Rectal smooth muscle tissue (tissue), 1 donor: ENCODE data around the gene SCN11A.

ENCODE experiments used
- H3K27ac ChIP-seq: one replicate; pipeline ENCODE4 v1.7.0; 2013; ENCODE audit warnings: low read depth, low read length, inconsistent platforms
- H3K27me3 ChIP-seq: one replicate; pipeline ENCODE4 v1.7.0; 2013; ENCODE audit warnings: low read length; ENCODE audit not compliant: control insufficient read depth, insufficient read depth
- H3K36me3 ChIP-seq: one replicate; pipeline ENCODE4 v1.7.0; 2013; ENCODE audit warnings: low read length; ENCODE audit not compliant: control insufficient read depth, insufficient read depth
- H3K4me1 ChIP-seq: one replicate; pipeline ENCODE4 v1.7.0; 2013; ENCODE audit warnings: low read length; ENCODE audit not compliant: control insufficient read depth, insufficient read depth
- H3K4me3 ChIP-seq: one replicate; pipeline ENCODE4 v1.7.0; 2013; ENCODE audit warnings: low read length
- H3K9ac ChIP-seq: one replicate; pipeline ENCODE4 v1.7.0; 2013; ENCODE audit warnings: low read length

SCN11A gene

DNA sequence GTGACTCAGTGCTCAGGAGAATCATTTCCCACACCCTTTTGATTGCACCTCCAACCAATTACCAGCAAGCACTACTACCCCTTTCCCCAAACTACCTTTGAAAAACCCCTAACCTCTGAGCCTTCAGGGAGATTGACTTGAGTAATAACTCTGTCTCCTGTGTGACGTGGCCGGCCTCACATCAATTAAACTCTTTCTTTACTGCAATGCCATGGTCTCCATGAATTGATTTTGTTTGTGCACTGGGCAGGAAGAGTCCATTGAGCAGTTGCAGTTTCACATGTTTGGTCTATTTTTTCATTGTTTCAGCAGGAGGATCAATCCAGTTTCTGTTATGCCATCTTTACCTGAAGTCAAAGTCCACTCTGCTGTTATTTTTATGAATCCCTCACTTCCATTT lies 32.4 kb downstream of the SCN11A start:
- no peak overlapping the region for H3K4me3 ChIP-seq

DNA sequence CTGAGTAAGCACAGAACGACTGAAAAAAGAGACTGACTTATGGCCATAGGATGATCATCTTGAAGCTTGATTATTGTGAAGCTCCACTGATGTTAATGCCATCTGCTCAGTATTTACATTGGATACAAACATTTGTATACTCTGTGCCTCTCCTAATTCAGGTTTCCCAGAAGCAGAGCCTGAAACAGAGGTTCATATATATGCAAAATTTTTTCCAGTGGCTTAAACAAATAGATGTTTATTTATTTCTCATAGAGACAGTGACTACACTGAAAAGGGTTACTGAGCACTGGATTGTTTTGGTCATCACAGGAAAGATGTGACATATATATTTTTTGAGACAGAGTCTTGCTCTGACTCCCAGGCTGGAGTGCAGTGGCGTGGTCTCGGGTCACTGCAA lies 36.3 kb downstream of the SCN11A start:
- H3K4me1 ChIP-seq, result no peaks in the 10 kb centered on the region
- H3K27ac ChIP-seq, result no peak overlapping the region

More for the DNA sequence above, 32.4 kb downstream of the SCN11A start:
- no peaks in the 10 kb centered on the region for H3K4me1 ChIP-seq
- no peaks in the 10 kb centered on the region for H3K27me3 ChIP-seq
- no peak overlapping the region for H3K9ac ChIP-seq
- no peaks in the 10 kb centered on the region for H3K36me3 ChIP-seq
- no peak overlapping the region for H3K27ac ChIP-seq

GRCh38 chr3:39013921-39014509 lies 37.7 kb downstream of the SCN11A start:
- Histone ChIP-seq H3K36me3 (no peaks in the 10 kb centered on the region), H3K27ac (no peak overlapping the region), H3K4me1 (no peaks in the 10 kb centered on the region), H3K4me3 (no peak overlapping the region), H3K27me3 (no peaks in the 10 kb centered on the region), H3K9ac (no peak overlapping the region)

More for the DNA sequence above, 36.3 kb downstream of the SCN11A start:
- Histone ChIP-seq H3K36me3 (no peaks in the 10 kb centered on the region), H3K9ac (no peak overlapping the region), H3K4me3 (no peak overlapping the region), H3K27me3 (no peaks in the 10 kb centered on the region)

DNA sequence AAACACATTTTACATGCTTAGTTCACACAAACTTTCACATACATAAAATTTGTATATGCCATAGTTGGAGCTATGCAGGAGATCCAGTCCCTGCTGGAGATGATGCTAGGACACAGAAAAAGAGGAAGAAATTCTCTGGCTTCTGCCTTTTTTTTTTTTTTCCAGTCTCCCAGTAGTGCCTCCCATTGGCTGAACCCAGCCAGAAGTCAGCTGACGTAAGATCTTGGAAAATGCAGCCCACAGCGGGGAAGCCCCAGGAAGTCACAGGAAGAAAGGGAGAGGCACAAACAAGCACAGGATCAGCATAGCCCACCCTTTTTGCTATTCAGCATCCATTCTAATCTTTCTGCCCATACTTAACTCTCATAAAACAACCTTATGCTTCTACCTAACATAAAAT lies 38.5 kb downstream of the SCN11A start:
- no peaks in the 10 kb centered on the region for H3K27me3 ChIP-seq
- H3K4me3 ChIP-seq, result no peak overlapping the region
- H3K4me1 ChIP-seq, result no peaks in the 10 kb centered on the region
- H3K27ac ChIP-seq, result no peak overlapping the region
- H3K36me3 ChIP-seq, result no peaks in the 10 kb centered on the region
- no peak overlapping the region for H3K9ac ChIP-seq

GRCh38 chr3:39011191-39011736 lies 40.5 kb downstream of the SCN11A start:
- Histone ChIP-seq H3K27ac (no peak overlapping the region), H3K9ac (no peak overlapping the region), H3K36me3 (no peaks in the 10 kb centered on the region), H3K4me1 (no peaks in the 10 kb centered on the region), H3K4me3 (no peak overlapping the region), H3K27me3 (no peaks in the 10 kb centered on the region)

GRCh38 chr3:39005295-39005694 lies 46.4 kb downstream of the SCN11A start:
- H3K4me1 ChIP-seq, result no peaks in the 10 kb centered on the region
- no peak overlapping the region for H3K9ac ChIP-seq
- H3K36me3 ChIP-seq, result no peaks in the 10 kb centered on the region
- H3K4me3 ChIP-seq, result no peak overlapping the region
- H3K27me3 ChIP-seq, result no peaks in the 10 kb centered on the region
- H3K27ac ChIP-seq, result no peak overlapping the region
